ENCODE data around the gene PCSK4.

DNA sequence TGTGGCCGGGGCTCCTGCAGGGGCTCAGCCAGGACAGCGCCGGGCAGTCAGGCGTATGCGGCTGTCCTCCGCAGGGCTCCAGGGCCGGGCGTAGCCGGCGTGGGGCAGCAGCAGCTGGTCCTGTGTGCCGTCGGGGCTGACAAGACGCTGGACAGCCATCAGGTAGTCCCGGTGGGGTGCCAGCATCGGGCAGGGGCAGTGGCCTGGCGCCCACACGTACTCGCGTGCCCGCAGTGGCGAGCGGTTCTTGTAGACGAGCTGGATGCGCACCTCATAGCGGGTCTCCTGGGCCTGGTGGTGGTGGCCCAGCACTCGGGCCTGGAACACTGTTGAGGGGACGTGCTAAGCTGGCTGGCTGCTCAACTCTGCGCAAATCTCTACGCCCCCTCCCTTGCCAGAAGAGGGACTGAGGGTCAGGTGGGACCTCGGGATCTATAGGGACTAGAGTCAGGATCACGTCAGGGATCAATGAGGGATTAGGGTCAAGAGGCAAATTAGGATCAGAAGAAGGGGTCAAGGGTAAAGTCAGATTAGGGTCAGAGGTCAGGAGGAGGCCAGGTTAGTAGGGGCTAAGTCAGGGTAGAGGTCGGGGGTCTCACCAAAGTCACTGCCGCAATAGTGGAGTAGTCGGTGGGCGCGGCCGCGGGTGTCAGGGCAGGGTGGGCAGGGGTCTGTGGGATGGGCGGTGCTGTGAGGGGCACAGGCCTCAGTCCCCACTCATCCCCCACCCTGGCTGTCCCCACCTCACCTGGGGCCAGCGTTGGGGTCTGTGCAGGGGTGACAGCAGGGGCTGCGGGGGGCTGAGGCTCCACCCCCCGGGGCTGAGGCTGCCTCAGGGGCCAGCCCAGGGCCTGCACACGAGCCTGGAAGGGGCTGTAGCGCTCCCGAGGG lies 16.1 kb upstream of the PCSK4 start:
- TF ChIP-seq, protein P1, sequence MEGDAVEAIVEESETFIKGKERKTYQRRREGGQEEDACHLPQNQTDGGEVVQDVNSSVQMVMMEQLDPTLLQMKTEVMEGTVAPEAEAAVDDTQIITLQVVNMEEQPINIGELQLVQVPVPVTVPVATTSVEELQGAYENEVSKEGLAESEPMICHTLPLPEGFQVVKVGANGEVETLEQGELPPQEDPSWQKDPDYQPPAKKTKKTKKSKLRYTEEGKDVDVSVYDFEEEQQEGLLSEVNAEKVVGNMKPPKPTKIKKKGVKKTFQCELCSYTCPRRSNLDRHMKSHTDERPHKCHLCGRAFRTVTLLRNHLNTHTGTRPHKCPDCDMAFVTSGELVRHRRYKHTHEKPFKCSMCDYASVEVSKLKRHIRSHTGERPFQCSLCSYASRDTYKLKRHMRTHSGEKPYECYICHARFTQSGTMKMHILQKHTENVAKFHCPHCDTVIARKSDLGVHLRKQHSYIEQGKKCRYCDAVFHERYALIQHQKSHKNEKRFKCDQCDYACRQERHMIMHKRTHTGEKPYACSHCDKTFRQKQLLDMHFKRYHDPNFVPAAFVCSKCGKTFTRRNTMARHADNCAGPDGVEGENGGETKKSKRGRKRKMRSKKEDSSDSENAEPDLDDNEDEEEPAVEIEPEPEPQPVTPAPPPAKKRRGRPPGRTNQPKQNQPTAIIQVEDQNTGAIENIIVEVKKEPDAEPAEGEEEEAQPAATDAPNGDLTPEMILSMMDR (IDR thresholded peaks at IDR 0.05; ENCODE audit: extremely low read depth in 1 of 2, insufficient read depth in 1 of 2, low read depth in 1 of 2, low read length in 2 of 2) = no peak
- TF ChIP-seq EZH2 (IDR thresholded peaks at IDR 0.05; ENCODE audit: borderline replicate concordance, low read depth, low read length, severe bottlenecking) = no peak
- no peak for TF ChIP-seq POLR2A (IDR thresholded peaks at IDR 0.05; ENCODE audit: low read depth, low read length)
- no peak for TF ChIP-seq MYC (IDR thresholded peaks at IDR 0.05; ENCODE audit: low read depth, low read length)
- TF ChIP-seq POLR2AphosphoS5 (IDR thresholded peaks at IDR 0.05; ENCODE audit: insufficient read depth, low read depth, low read length) = no peak

Data from endothelial cell of umbilical vein (primary cell).